CD14-positive monocyte (primary cell): ENCODE results near the gene CTU2. TPM values are rescaled to one million over a fixed set of nuclear protein-coding genes. Genes with fewer than 3 reads are reported as not detected.

Source experiments
- DNase-seq, 3 donors: peaks; one replicate each; pipeline ENCODE4 v3.0.0-alpha.2; 2011 to 2022
- H2AFZ ChIP-seq: 2 replicates; pipeline ENCODE4 v1.6.0; 2012; ENCODE audit warnings: mild to moderate bottlenecking, low read depth, low read length, inconsistent platforms; ENCODE audit not compliant: insufficient read depth, poor library complexity, severe bottlenecking
- H3K27ac ChIP-seq, 2 donors: 1 replicate in 1 of 2; 2 replicates in 1 of 2; pipeline ENCODE4 v1.5.1; 2012 to 2013; ENCODE audit warnings: low read length in 2 of 2, control low read depth in 1 of 2, inconsistent platforms in 1 of 2, low read depth in 1 of 2, mild to moderate bottlenecking in 1 of 2
- H3K27me3 ChIP-seq, 2 donors: one replicate each; pipeline versions ENCODE4 v1.6.0 to v1.6.1; 2011 to 2013; ENCODE audit warnings: low read length in 2 of 2; ENCODE audit not compliant: control insufficient read depth in 2 of 2, insufficient read depth in 2 of 2
- H3K36me3 ChIP-seq, 2 donors: replicated peaks in 1 of 2; 1 replicate in 1 of 2; 2 replicates in 1 of 2; pipeline versions ENCODE4 v1.5.1 to v1.6.1; 2012 to 2013; ENCODE audit warnings: low read length in 2 of 2, control low read depth in 1 of 2, inconsistent platforms in 1 of 2, mild to moderate bottlenecking in 1 of 2; ENCODE audit not compliant: insufficient read depth in 2 of 2, control insufficient read depth in 1 of 2
- H3K4me1 ChIP-seq, 2 donors: 1 replicate in 1 of 2; 2 replicates in 1 of 2; pipeline versions ENCODE4 v1.5.1 to v1.6.1; 2012 to 2013; ENCODE audit warnings: low read length in 2 of 2, control low read depth in 1 of 2, inconsistent platforms in 1 of 2, mild to moderate bottlenecking in 1 of 2, moderate library complexity in 1 of 2; ENCODE audit not compliant: insufficient read depth in 2 of 2, control insufficient read depth in 1 of 2
- H3K4me2 ChIP-seq: replicated peaks from 2 replicates; pipeline ENCODE3; 2012; ENCODE audit warnings: low read length, moderate library complexity, mild to moderate bottlenecking; ENCODE audit not compliant: poor library complexity, severe bottlenecking; ENCODE audit errors: extremely low read depth
- H3K4me3 ChIP-seq, 3 experiments: fragments of 200-600 bp in 1 of 3; sonication (generic) in 1 of 3; replicated peaks in 1 of 3; 1 replicate in 2 of 3; 2 replicates in 1 of 3; pipeline ENCODE4 v1.5.1; 2011 to 2013; ENCODE audit warnings: low read length in 3 of 3, mild to moderate bottlenecking in 3 of 3, control low read depth in 2 of 3, low read depth in 2 of 3, inconsistent platforms in 1 of 3, moderate library complexity in 1 of 3
- H3K79me2 ChIP-seq: 2 replicates; pipeline ENCODE4 v1.6.0; 2012; ENCODE audit warnings: mild to moderate bottlenecking, control low read depth, inconsistent platforms, low read length, moderate library complexity; ENCODE audit not compliant: insufficient read depth
- H3K9ac ChIP-seq: 2 replicates; pipeline ENCODE4 v1.6.0; 2017; ENCODE audit warnings: low read length, mild to moderate bottlenecking; ENCODE audit not compliant: insufficient read depth, poor library complexity, severe bottlenecking
- H3K9me3 ChIP-seq, 2 donors: replicated peaks in 1 of 2; 1 replicate in 1 of 2; 2 replicates in 1 of 2; pipeline versions ENCODE4 v1.5.1 to v1.6.1; 2012 to 2013; ENCODE audit warnings: low read length in 2 of 2, control low read depth in 1 of 2; ENCODE audit not compliant: control insufficient read depth in 1 of 2, insufficient read depth in 1 of 2
- H4K20me1 ChIP-seq: 2 replicates; pipeline ENCODE4 v1.6.0; 2012; ENCODE audit warnings: mild to moderate bottlenecking, low read length, control low read depth, moderate library complexity; ENCODE audit not compliant: insufficient read depth
- H3K27ac Mint-ChIP-seq, 7 donors: one replicate each; pipeline ENCODE4 v1.8.0; 2020; ENCODE audit warnings: mild to moderate bottlenecking in 7 of 7, mixed read lengths in 7 of 7, moderate library complexity in 6 of 7, inconsistent platforms in 2 of 7
- H3K27me3 Mint-ChIP-seq, 3 donors: one replicate each; pipeline ENCODE4 v1.8.0; 2021 to 2022; ENCODE audit warnings: low read depth in 3 of 3, mild to moderate bottlenecking in 3 of 3, mixed read lengths in 3 of 3, moderate library complexity in 3 of 3, inconsistent platforms in 1 of 3
- H3K36me3 Mint-ChIP-seq, 2 donors: one replicate each; pipeline ENCODE4 v1.8.0; 2020; ENCODE audit warnings: mixed read lengths in 2 of 2, inconsistent platforms in 1 of 2, mild to moderate bottlenecking in 1 of 2
- H3K4me1 Mint-ChIP-seq: one replicate; pipeline ENCODE4 v1.8.0; 2020; ENCODE audit warnings: mild to moderate bottlenecking, mixed read lengths
- H3K4me3 Mint-ChIP-seq, 2 donors: one replicate each; pipeline ENCODE4 v1.8.0; 2020; ENCODE audit warnings: mild to moderate bottlenecking in 2 of 2, mixed read lengths in 2 of 2, moderate library complexity in 1 of 2
- H3K9me3 Mint-ChIP-seq, 7 donors: one replicate each; pipeline ENCODE4 v1.8.0; 2020 to 2022; ENCODE audit warnings: mixed read lengths in 7 of 7, mild to moderate bottlenecking in 6 of 7, moderate library complexity in 6 of 7, inconsistent platforms in 2 of 7
- WGBS: methylation state at CpG from one replicate; pipeline ENCODE4 v1.1.5; 2013; ENCODE audit warnings: missing lambda C conversion rate; ENCODE audit not compliant: insufficient coverage; 5-methylcytosine and 5-hydroxymethylcytosine counted together
- intact Hi-C, 2 donors: fragments of 100-400 bp; cut with micrococcal nuclease; formaldehyde crosslinking; loops; one replicate each; pipeline versions ENCODE4 v1.15.0 to v1.15.1; 2023
- polyA plus RNA-seq, 3 donors: library from polyadenylated mRNA; depleted of rRNA in 1 of 3; unstranded in 2 of 3; stranded (reverse) in 1 of 3; fragments of 300-500 nt in 2 of 3; fragments of >200 nt in 1 of 3; fragmentation: Illumina TruSeq in 2 of 3; gene quantifications; 1 replicate in 2 of 3; 2 replicates in 1 of 3; pipeline ENCODE4 v1.2.3, GENCODE V29; 2012 to 2021
- TF ChIP-seq, protein P1 (sequence below): fragments of 200-600 bp; IDR thresholded peaks from one replicate; pipeline ENCODE4 v1.8.0; 2022; ENCODE audit warnings: antibody characterized with exemption, mild to moderate bottlenecking

CTU2 gene
- polyA plus RNA-seq, 3 donors, result 5.9 to 10.3 (median 7.5) TPM

GRCh38 chr16:88758944-88759244 is 52.6 kb downstream of the CTU2 start:
- Mint-ChIP-seq H3K4me1 (peaks cover 29% of the 10 kb centered on the region), H3K27ac (peak overlapping the region in 1 of 7 donors; percentile 61), H3K27me3 (no peaks in the 10 kb centered on the region), H3K36me3 (peaks cover 11 to 28% of the 10 kb centered on the region in 2 donors), H3K9me3 (peaks cover 0 to 1% (median 0%) of the 10 kb centered on the region in 7 donors), H3K4me3 (no peak overlapping the region)
- Histone ChIP-seq H2AFZ (no peak overlapping the region), H3K9me3 (no peaks in the 10 kb centered on the region), H3K4me3 (no peak overlapping the region), H4K20me1 (peaks cover 100% of the 10 kb centered on the region), H3K27me3 (no peaks in the 10 kb centered on the region), H3K4me2 (no peak overlapping the region), H3K36me3 (peaks cover 21 to 40% of the 10 kb centered on the region in 2 donors), H3K27ac (peak overlapping the region in 1 of 2 donors; percentile 56), H3K4me1 (peaks cover 0 to 17% of the 10 kb centered on the region in 2 donors), H3K79me2 (peaks cover 100% of the 10 kb centered on the region), H3K9ac (no peak overlapping the region)
- WGBS, result 75% methylated on average over 2 of the region's 6 CpGs
- TF ChIP-seq, protein P1, sequence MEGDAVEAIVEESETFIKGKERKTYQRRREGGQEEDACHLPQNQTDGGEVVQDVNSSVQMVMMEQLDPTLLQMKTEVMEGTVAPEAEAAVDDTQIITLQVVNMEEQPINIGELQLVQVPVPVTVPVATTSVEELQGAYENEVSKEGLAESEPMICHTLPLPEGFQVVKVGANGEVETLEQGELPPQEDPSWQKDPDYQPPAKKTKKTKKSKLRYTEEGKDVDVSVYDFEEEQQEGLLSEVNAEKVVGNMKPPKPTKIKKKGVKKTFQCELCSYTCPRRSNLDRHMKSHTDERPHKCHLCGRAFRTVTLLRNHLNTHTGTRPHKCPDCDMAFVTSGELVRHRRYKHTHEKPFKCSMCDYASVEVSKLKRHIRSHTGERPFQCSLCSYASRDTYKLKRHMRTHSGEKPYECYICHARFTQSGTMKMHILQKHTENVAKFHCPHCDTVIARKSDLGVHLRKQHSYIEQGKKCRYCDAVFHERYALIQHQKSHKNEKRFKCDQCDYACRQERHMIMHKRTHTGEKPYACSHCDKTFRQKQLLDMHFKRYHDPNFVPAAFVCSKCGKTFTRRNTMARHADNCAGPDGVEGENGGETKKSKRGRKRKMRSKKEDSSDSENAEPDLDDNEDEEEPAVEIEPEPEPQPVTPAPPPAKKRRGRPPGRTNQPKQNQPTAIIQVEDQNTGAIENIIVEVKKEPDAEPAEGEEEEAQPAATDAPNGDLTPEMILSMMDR, result no peak
- no peak for DNase-seq
- intact Hi-C loops, result no loop called here

DNA sequence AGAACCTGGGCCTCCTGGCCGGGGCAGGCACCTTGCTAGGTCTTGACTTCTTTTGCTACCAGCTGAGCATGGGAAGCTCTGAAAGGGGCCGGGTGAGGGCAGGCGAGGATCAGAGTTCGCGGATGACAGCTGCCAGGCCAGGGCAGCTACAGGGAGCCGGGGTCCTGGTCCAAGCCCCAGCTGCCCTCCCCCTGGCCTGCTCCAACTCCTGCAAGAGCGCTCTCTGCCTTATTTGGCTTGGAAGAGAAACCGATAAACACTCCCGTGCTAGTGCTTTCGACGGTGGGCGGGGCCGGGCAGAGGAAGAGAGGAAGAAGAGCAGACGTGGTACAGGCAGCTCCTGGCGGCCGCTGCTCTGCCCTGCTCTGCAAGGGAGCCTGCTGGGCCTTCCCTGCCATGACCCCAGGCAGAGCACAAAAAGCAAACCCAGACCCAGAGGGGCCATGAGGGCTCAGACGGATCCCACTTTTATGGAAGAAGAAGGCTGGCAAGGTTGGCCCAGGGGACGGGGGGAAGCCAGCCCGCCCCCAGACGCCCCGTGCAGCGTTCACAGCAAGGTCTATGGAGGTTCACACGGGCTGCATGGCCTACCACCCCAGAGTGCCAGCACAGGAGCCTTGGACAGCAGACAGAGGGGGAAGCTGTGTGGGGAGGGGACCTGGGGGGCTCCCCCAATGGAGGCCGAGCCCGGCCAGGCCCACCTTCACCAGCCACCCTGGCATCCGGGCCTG is 53.1 kb downstream of the CTU2 start:
- intact Hi-C loops, result no loop called here
- Histone ChIP-seq H4K20me1 (peaks cover 100% of the 10 kb centered on the region), H2AFZ (no peak overlapping the region), H3K9me3 (no peaks in the 10 kb centered on the region), H3K36me3 (peaks cover 24 to 41% of the 10 kb centered on the region in 2 donors), H3K27me3 (no peaks in the 10 kb centered on the region), H3K4me2 (peak overlapping the region; percentile 6), H3K27ac (peak overlapping the region in 1 of 2 donors; percentile 56), H3K4me3 (no peak overlapping the region), H3K9ac (peak overlapping the region; percentile 21), H3K79me2 (peaks cover 100% of the 10 kb centered on the region), H3K4me1 (peaks cover 0 to 17% of the 10 kb centered on the region in 2 donors)
- Mint-ChIP-seq H3K36me3 (peaks cover 15 to 33% of the 10 kb centered on the region in 2 donors), H3K27me3 (no peaks in the 10 kb centered on the region), H3K4me1 (peaks cover 29% of the 10 kb centered on the region), H3K9me3 (peaks cover 0 to 1% (median 0%) of the 10 kb centered on the region in 7 donors), H3K4me3 (no peak overlapping the region), H3K27ac (peak overlapping the region in 4 of 7 donors; percentile 28 to 85 (median 50))
- TF ChIP-seq, protein P1, result no peak
- DNase-seq, result no peak
- WGBS, result 78% methylated on average over 23 of the region's 26 CpGs
